Activated CD4-positive, alpha-beta T cell treated with anti-CD3 and anti-CD28 coated beads for 24 hours (primary cell): ENCODE results near the gene TAF11L7.
"Not testable (repeated sequence)": the region's sequence is repeated elsewhere in the genome, so short reads cannot be mapped to it uniquely, and the experiment has no call there.

Experiments
- DNase-seq, 2 donors: peaks; one replicate each; pipeline ENCODE4 v3.0.0-alpha.2; 2020; ENCODE audit warnings: low read depth in 2 of 2

Gene TAF11L7

DNA sequence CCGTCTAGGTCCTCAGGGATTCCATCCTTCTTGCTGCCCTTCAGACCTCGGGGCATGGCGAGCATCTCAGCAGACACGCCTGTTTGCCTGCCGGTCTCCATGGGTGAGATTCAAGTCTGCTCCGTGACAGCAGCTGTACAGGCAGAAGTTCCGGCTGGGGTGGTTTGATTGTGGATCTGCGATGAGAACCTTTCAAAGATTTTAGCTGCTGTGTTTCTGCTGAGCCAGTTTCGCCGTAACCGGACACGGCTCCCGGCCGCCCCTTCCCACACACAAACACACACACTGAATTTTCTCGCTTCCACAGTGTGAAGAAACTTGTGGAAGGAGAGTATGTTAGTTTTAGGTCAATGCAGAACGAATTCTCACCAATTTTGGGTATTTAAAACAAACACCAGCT, at the start of gene TAF11L7:
TSS of gene TAF11L7 (minus strand) at position 101 of the 400 bp plus-strand sequence.
- DNase-seq: not testable (repeated sequence)

- DNase-seq: no peak
Observed at GRCh38 chr5:17634160-17634559, 48.6 kb upstream of the TAF11L7 start, which contains the start of gene TAF11L14. TSS of gene TAF11L14 (plus strand) at chr5:17634460.

DNA sequence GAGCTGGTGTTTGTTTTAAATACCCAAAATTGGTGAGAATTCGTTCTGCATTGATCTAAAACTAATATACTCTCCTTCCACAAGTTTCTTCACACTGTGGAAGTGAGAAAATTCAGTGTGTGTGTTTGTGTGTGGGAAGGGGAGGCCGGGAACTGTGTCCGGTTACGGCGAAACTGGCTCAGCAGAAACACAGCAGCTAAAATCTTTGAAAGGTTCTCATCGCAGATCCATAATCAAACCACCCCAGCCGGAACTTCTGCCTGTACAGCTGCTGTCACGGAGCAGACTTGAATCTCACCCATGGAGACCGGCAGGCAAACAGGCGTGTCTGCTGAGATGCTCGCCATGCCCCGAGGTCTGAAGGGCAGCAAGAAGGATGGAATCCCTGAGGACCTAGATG, 46.2 kb upstream of the TAF11L7 start, which contains the start of gene TAF11L13:
TSS of gene TAF11L13 (plus strand) at position 301 of the 400 bp plus-strand sequence.
- not testable (repeated sequence) for DNase-seq

DNA sequence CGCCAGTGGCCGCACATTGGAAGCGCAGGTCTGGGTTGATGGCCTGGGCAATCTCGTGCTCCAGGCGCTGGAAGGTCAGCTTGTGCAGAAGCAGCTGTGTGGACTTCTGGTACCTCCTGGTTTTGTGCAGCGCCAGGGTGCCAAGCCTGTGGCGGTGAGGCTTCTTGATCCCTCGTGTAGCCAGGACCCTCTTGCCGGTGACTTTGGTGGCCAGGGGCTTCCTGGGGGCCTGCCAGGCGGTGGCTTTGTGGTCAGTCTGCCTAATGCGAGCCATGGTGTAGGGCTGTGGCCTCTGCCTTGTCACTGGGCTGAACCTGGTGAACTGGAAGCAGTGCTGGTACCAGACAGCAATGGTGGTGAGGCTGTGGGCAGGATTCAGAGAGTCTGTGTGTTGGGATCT, 40.1 kb upstream of the TAF11L7 start:
- DNase-seq: no peak

DNA sequence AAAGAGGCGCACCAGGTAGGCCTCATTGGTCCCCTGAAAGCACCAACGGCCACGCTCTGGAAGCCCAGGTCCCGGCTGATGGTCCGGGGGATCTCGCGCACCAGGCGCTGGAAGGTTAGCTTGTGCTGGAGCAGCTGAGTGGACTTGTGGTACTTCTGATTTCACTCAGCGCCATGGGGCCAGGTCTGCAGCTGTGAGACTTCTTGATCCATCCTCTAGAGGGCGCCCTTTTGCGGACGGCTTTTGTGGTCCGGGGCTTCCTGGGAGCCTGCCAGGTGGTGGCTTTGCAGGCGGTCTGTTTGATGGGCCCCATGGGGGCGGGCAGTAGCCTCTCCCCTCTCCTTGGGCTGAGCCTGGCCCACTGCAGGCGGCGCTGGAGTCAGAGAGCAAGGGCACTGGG, 35.1 kb upstream of the TAF11L7 start:
- no peak for DNase-seq

DNA sequence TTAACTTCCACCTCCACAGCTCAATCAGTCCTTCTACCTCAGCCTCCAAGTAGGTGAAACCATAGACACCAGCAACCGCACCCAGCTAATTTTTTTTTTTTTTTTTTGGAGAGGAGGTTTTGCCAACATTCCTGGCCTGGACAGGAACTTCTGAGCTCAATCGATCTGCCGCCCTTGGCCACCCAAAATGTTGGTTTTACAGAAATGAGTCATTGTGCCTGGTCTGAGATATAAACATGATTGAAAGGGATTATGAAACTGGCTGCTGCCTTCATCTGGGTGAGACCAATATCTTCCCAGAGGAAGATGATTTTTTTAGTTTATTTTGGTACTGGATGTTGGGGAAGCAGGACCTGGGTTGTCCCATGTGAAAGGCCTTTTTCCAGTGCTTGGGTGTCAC, 33.8 kb upstream of the TAF11L7 start:
- no peak for DNase-seq

DNA sequence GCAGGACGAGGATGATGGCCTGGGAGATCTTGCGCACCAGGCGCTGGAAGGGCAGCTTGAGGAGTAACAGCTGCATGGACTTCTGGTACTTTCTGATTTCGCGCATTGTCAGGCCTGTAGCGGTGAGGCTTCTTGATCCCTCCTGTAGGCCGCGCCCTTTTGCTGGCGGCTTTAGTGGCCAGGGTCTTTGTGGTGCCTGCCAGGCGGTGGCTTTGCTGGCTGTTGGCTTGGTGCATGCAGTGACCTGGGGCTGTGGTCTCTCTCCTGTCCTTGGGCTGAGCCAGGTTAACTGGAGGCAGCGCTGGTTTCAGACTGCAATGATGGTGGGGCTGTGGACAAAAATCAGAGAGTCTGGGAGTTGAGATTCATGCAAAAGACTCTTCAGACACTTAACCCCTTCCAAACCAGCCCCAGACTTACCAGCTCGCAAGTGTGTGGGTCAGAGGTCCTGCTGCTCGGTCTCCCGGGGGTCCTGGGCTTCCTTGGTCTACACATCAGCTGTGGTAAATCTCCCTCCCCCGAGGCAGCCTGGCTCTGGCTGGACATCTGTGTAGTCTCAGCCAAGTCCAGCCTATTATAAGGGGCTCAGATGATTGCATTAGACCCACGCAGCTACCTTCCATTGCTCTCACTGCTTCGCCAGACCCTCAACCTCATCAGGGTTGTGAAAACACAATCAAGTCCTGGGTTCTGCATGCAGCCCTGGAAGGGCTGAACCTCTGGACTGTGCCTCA, 29.5 kb upstream of the TAF11L7 start:
- DNase-seq: no peak

DNA sequence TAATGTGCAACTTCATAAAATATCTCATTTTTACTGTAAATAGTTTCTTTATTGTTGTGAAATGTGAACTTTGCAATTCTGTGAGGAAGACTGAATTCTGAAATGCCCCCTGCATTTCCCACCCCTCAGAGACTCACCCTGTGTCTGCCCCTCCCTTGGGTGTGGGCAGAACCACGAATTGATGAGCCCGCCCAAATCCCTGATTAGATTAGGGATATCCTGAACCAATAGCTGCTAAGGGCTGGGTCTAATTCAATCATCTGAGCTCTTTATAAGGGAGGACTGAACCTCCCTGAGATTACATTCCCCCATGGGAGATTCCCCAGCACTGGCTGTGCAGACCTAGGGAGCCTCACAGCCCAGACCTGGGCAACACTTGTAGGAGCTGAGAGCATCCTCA, 24.5 kb upstream of the TAF11L7 start, which contains the start of gene TAF11L12:
TSS of gene TAF11L12 (plus strand) at position 301 of the 400 bp plus-strand sequence.
- DNase-seq: not testable (repeated sequence)

- not testable (repeated sequence) for DNase-seq
Observed at GRCh38 chr5:17607461-17607860, 21.9 kb upstream of the TAF11L7 start.

DNA sequence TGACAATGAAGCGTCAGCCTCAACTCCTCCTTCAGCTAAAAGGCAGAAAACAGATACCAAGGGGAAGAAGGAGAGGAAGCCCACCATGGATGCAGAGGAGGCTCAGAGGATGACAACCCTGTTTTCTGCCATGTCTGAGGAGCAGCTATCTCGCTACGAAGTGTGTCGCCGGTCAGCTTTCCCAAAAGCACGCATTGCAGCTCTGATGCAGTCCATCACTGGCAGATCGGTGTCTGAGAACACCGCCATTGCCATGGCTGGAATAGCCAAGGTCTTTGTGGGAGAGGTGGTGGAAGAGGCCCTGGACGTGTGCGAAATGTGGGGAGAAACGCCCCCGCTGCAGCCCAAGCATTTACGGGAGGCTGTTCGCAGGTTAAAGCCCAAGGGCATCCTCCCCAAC, 19.4 kb upstream of the TAF11L7 start:
- no peak for DNase-seq

DNA sequence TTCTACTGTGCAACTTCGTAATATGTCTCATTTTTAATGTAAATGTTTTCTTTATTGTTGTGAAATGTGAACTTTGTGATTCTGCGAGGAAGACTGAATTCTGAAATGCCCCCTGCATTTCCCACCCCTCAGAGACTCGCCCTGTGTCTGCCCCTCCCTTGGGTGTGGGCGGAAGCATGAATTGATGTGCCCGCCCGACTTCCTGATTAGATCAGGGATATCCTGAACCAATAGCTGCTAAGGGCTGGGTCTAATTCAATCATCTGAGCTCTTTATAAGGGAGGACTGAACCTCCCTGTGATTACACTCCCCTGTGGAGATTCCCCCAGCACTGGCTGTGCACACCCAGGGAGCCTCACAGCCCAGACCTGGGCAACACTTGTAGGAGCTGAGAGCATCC, 18.3 kb upstream of the TAF11L7 start, which contains the start of gene TAF11L11:
TSS of gene TAF11L11 (plus strand) at position 304 of the 400 bp plus-strand sequence.
- not testable (repeated sequence) for DNase-seq

DNA sequence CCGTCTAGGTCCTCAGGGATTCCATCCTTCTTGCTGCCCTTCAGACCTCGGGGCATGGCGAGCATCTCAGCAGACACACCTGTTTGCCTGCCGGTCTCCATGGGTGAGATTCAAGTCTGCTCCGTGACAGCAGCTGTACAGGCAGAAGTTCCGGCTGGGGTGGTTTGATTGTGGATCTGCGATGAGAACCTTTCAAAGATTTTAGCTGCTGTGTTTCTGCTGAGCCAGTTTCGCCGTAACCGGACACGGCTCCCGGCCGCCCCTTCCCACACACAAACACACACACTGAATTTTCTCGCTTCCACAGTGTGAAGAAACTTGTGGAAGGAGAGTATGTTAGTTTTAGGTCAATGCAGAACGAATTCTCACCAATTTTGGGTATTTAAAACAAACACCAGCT, 12.2 kb upstream of the TAF11L7 start, which contains the start of gene TAF11L10:
TSS of gene TAF11L10 (minus strand) at position 101 of the 400 bp plus-strand sequence.
- not testable (repeated sequence) for DNase-seq

DNA sequence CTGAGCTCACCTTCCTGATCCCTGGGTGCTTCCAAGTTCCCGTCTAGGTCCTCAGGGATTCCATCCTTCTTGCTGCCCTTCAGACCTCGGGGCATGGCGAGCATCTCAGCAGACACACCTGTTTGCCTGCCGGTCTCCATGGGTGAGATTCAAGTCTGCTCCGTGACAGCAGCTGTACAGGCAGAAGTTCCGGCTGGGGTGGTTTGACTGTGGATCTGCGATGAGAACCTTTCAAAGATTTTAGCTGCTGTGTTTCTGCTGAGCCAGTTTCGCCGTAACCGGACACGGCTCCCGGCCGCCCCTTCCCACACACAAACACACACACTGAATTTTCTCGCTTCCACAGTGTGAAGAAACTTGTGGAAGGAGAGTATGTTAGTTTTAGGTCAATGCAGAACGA, 8.7 kb upstream of the TAF11L7 start, which contains the start of gene TAF11L9:
TSS of gene TAF11L9 (minus strand) at position 140 of the 400 bp plus-strand sequence.
- not testable (repeated sequence) for DNase-seq

DNA sequence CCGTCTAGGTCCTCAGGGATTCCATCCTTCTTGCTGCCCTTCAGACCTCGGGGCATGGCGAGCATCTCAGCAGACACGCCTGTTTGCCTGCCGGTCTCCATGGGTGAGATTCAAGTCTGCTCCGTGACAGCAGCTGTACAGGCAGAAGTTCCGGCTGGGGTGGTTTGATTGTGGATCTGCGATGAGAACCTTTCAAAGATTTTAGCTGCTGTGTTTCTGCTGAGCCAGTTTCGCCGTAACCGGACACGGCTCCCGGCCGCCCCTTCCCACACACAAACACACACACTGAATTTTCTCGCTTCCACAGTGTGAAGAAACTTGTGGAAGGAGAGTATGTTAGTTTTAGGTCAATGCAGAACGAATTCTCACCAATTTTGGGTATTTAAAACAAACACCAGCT, 5.3 kb upstream of the TAF11L7 start, which contains the start of gene TAF11L8:
TSS of gene TAF11L8 (minus strand) at position 101 of the 400 bp plus-strand sequence.
- DNase-seq: not testable (repeated sequence)
